Measurements from ENCODE around the gene LRRC4C.
"Not testable (repeated sequence)": the region's sequence is repeated elsewhere in the genome, so short reads cannot be mapped to it uniquely, and the experiment has no call there.

DNA sequence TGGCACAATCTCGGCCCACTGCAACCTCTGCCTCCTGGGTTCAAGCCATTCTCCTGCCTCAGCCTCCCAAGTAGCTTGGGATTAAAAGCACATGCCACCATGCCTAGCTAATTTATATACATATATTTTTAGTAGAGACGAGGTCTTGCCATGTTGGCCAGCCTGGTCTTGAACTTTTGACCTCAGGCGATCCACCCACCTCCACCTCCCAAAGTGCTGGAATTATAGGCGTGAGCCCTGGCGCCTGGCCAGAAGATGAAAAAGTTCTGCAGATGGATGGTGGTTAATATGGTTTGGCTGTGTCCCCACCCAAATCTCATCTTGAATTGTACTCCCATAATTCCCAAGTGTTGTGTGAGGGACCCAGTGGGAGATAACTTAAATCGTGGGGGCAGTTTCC, 937.4 kb downstream of the LRRC4C start:
- not testable (repeated sequence) for TF ChIP-seq POLR2A (IDR thresholded peaks at IDR 0.05; ENCODE audit: low read depth, low read length); POLR2AphosphoS5 (IDR thresholded peaks at IDR 0.05; ENCODE audit: low read depth, low read length); TAF1 (IDR thresholded peaks at IDR 0.05; ENCODE audit: borderline replicate concordance, low read depth, low read length)

Measured in GM12892 (cell line).